K562 (cell line): ENCODE measurements around the gene MOB4. TPM values are rescaled to one million over a fixed set of nuclear protein-coding genes. Genes with fewer than 3 reads are reported as not detected.

Experiments used
- ATAC-seq: fragments of 200-7000 bp; cut with Tn5 transposase; 3 replicates; pipeline ENCODE4 v1.9.1; 2020; ENCODE audit warnings: moderate library complexity
- BruUV-seq: library from RNA; stranded (reverse); fragments of 400-500 nt; replicated peaks from 2 replicates; lab custom pipeline; 2021; lab: Mats Ljungman, UMichigan
- CTCF ChIA-PET: fragments of 300-600 bp; formaldehyde crosslinking; extraction: SDS; loops from one replicate; lab custom pipeline; 2021; ENCODE audit warnings: low intra/inter-chr PET ratio; lab: Yijun Ruan, JAX
- POLR2A ChIA-PET: fragments of 300-600, 350-650 bp; sonication (Branson Sonifier 250); formaldehyde crosslinking; extraction: SDS; loops from one replicate; lab custom pipeline; 2021; ENCODE audit warnings: antibody characterized with exemption, inconsistent platforms; lab: Yijun Ruan, JAX
- DNase-seq, 4 experiments: peaks; one replicate each; pipeline versions ENCODE4 v3.0.0 to v3.0.0-alpha.2; 2011 to 2018; ENCODE audit warnings: low spot score in 3 of 4, mixed read lengths in 3 of 4; ENCODE audit errors: extremely low read depth in 1 of 4
- FAIRE-seq: peaks from 2 replicates; lab custom pipeline; 2011; peaks lifted over from hg19 to GRCh38; lab: Jason Lieb, UNC
- H2AFZ ChIP-seq: 2 replicates; pipeline ENCODE4 v1.6.0; 2011; ENCODE audit warnings: low read depth, low read length, control low read depth, inconsistent platforms
- H3K27ac ChIP-seq: fragments of 200-600 bp; 3 replicates; pipeline ENCODE4 v1.8.0; 2011; ENCODE audit warnings: low read depth, mild to moderate bottlenecking, control low read depth, inconsistent platforms, low read length, moderate library complexity, mixed read lengths; ENCODE audit errors: extremely low read depth
- H3K27me3 ChIP-seq, 2 experiments: fragments of 300-600 bp in 1 of 2; 2 replicates in 1 of 2; 3 replicates in 1 of 2; pipeline versions ENCODE4 v1.6.0 to v1.8.0; 2011; ENCODE audit warnings: inconsistent platforms in 2 of 2, low read length in 2 of 2, mild to moderate bottlenecking in 1 of 2, mixed read lengths in 1 of 2, moderate library complexity in 1 of 2; ENCODE audit not compliant: control insufficient read depth in 2 of 2, insufficient read depth in 2 of 2
- H3K36me3 ChIP-seq: fragments of 300-600 bp; 3 replicates; pipeline ENCODE4 v1.8.0; 2011; ENCODE audit warnings: mild to moderate bottlenecking, low read length, inconsistent platforms; ENCODE audit not compliant: control insufficient read depth, insufficient read depth
- H3K4me1 ChIP-seq, 2 experiments: fragments of 200-600 bp in 1 of 2; replicated peaks in 1 of 2; 2 replicates in 1 of 2; 3 replicates in 1 of 2; pipeline versions ENCODE4 v1.5.1 to v1.8.0; 2011; ENCODE audit warnings: inconsistent platforms in 2 of 2, low read length in 2 of 2, mild to moderate bottlenecking in 1 of 2, mixed read lengths in 1 of 2, moderate library complexity in 1 of 2; ENCODE audit not compliant: control insufficient read depth in 2 of 2, insufficient read depth in 2 of 2
- H3K4me2 ChIP-seq: 2 replicates; pipeline ENCODE4 v1.6.1; 2011; ENCODE audit warnings: low read length, control low read depth, inconsistent platforms, mixed read lengths; ENCODE audit not compliant: insufficient read depth
- H3K4me3 ChIP-seq: fragments of 200-600 bp; sonication (generic), shearing (Covaris generic); 2 replicates; pipeline ENCODE4 v1.5.1; 2016; ENCODE audit warnings: control low read depth, inconsistent platforms
- H3K79me2 ChIP-seq: fragments of 200-600 bp; 3 replicates; pipeline ENCODE4 v1.8.0; 2011; ENCODE audit warnings: low read length, inconsistent platforms; ENCODE audit not compliant: control insufficient read depth, insufficient read depth
- H3K9ac ChIP-seq, 2 experiments: 2 replicates each; pipeline versions ENCODE4 v1.6.0 to v1.6.1; 2011; ENCODE audit warnings: low read depth in 2 of 2, low read length in 2 of 2, control low read depth in 1 of 2, inconsistent platforms in 1 of 2, mild to moderate bottlenecking in 1 of 2, mixed read lengths in 1 of 2; ENCODE audit not compliant: insufficient read depth in 1 of 2
- H3K9me1 ChIP-seq: one replicate; pipeline ENCODE4 v1.6.0; 2011; ENCODE audit warnings: inconsistent platforms, mild to moderate bottlenecking, low read length, moderate library complexity; ENCODE audit not compliant: control insufficient read depth, insufficient read depth
- H3K9me3 ChIP-seq: replicated peaks from 2 replicates; pipeline ENCODE4 v1.5.1; 2011; ENCODE audit warnings: low read depth, low read length, inconsistent platforms; ENCODE audit not compliant: control insufficient read depth, insufficient read depth
- H4K20me1 ChIP-seq: replicated peaks from 2 replicates; pipeline ENCODE4 v1.6.1; 2011; ENCODE audit warnings: low read length, inconsistent platforms, mixed read lengths; ENCODE audit not compliant: control insufficient read depth, insufficient read depth
- C11orf30 ChIP-seq: fragments of 450-650 bp; IDR thresholded peaks from 2 replicates; pipeline ENCODE4 v1.6.1; 2016; ENCODE audit warnings: low read depth, mild to moderate bottlenecking
- CBFA2T3 ChIP-seq: fragments of 450-650 bp; IDR thresholded peaks from 2 replicates; pipeline ENCODE4 v1.6.1; 2017
- MXD1 ChIP-seq: fragments of 250-450 bp; sonication (Bioruptor Pico); IDR thresholded peaks from 2 replicates; pipeline ENCODE4 v1.8.0; 2021; ENCODE audit warnings: borderline replicate concordance, mild to moderate bottlenecking, moderate library complexity; ENCODE audit not compliant: poor library complexity, severe bottlenecking
- PBX2 ChIP-seq, 2 experiments: IDR thresholded peaks in 1 of 2; conservative IDR thresholded peaks in 1 of 2; 2 replicates each; pipeline ENCODE4 v1.6.1; 2016; ENCODE audit warnings: low read depth in 2 of 2, mild to moderate bottlenecking in 1 of 2, missing compliant biosample characterization in 1 of 2, missing genetic modification characterization in 1 of 2, moderate library complexity in 1 of 2
- ZNF316 ChIP-seq: fragments of 450-650 bp; IDR thresholded peaks from 2 replicates; pipeline ENCODE4 v1.6.1; 2016
- WGBS: fragments of 100-300 bp; shearing (Covaris generic); methylation state at CpG from one replicate; pipeline ENCODE4 v1.1.6; 2016; ENCODE audit warnings: low coverage, mixed read lengths; ENCODE audit not compliant: insufficient coverage; ENCODE audit errors: missing lambda C conversion rate; 5-methylcytosine and 5-hydroxymethylcytosine counted together
- in situ Hi-C: fragments of 300-500 bp; cut with MboI; formaldehyde crosslinking; loops from 4 replicates; pipeline ENCODE4 v1.15.0; 2018; ENCODE audit warnings: inconsistent platforms, mixed read lengths
- intact Hi-C: fragments of 100-400 bp; cut with micrococcal nuclease; formaldehyde crosslinking; loops from 2 replicates; pipeline ENCODE4 v1.14.2; 2022
- polyA plus RNA-seq, 8 experiments: library from polyadenylated mRNA; depleted of rRNA in 4 of 8; stranded (reverse) in 5 of 8; unstranded in 3 of 8; fragments of >200 nt; fragmentation: Nextera tagmentation in 2 of 8; fragmentation: Illumina TruSeq in 1 of 8; extraction: Ambion mirVana in 2 of 8; extraction: Trizol in 1 of 8; gene quantifications; 2 replicates each; pipeline versions ENCODE4 v1.2.1 to v1.2.3, GENCODE V29; 2011 to 2014; ENCODE audit warnings: inconsistent platforms in 1 of 8, missing spikeins in 1 of 8
- total RNA-seq, 7 experiments: library from RNA; depleted of rRNA in 6 of 7; stranded (reverse); fragments of >200 nt in 6 of 7; fragmentation: Illumina TruSeq in 2 of 7; extraction: Trizol in 2 of 7; gene quantifications; 2 replicates each; pipeline versions ENCODE4 v1.2.1 to v1.2.3, GENCODE V29; 2011 to 2021; ENCODE audit warnings: low replicate concordance in 1 of 7

The MOB4 gene
- total and polyA plus RNA-seq, 9 of the 15 experiments (the other 6 are each of a cell fraction or from before 2014, with no cell fraction given) = 13.5 to 30.8 (median 22.2) TPM

GRCh38 chr2:197506658-197507057, 9.2 kb upstream of the MOB4 start:
- Histone ChIP-seq H3K27me3 (no peaks in the 10 kb centered on the region), H2AFZ (no peak overlapping the region), H3K4me1 (no peaks in the 10 kb centered on the region), H3K36me3 (peaks cover 32% of the 10 kb centered on the region), H3K79me2 (peaks cover 28% of the 10 kb centered on the region), H4K20me1 (no peaks in the 10 kb centered on the region), H3K9me3 (no peaks in the 10 kb centered on the region), H3K9me1 (no peaks in the 10 kb centered on the region), H3K4me2 (no peak overlapping the region), H3K9ac (no peak overlapping the region), H3K4me3 (no peak overlapping the region), H3K27ac (no peak overlapping the region)
- TF ChIP-seq CBFA2T3 = peak; percentile 16; the same call in 1 of the 2 replicates
- peak; percentile 52; the same call in 1 of the 2 replicates for TF ChIP-seq ZNF316
- peak; percentile 16; the same call in 1 of the 2 replicates for TF ChIP-seq C11orf30
- no peak for TF ChIP-seq PBX2 (CRISPR knock-in tag; IDR thresholded peaks at IDR 0.05; ENCODE audit: low read depth)
- no peak for TF ChIP-seq PBX2 (tag; conservative IDR thresholded peaks at IDR 0.05; ENCODE audit: low read depth)
- TF ChIP-seq MXD1 (CRISPR knock-in tag) = no peak
- FAIRE-seq (no peak), DNase-seq (no peak), ATAC-seq (no peak)
- intact Hi-C loops (no loop called here), in situ Hi-C loops (no loop called here)
- WGBS = 53% methylated on average over 5 of the region's 5 CpGs
- POLR2A ChIA-PET = interaction anchor here (0.9 kb wide), 1 partner anchor 15 kb away, joined by 3 read pairs; no protein-coding TSS in a partner anchor
- CTCF ChIA-PET = interaction anchor here (0.6 kb wide), 1 partner anchor 31 kb away, joined by 3 read pairs; no protein-coding TSS in a partner anchor
- BruUV-seq = no TSS peak
